HG03439 (cell line): ENCODE data around the gene TNFSF8.
A peak's percentile ranks its signal among the peaks of the same experiment; 100 is the strongest.

Source experiments
- ATAC-seq: cut with Tn5 transposase; IDR thresholded peaks from one replicate; pipeline ENCODE4 v1.9.1; 2021; ENCODE audit warnings: mild to moderate bottlenecking, moderate library complexity; ENCODE audit not compliant: unreplicated experiment

The TNFSF8 gene

GRCh38 chr9:114930056-114930812 lies at the start of gene TNFSF8:
Gene TNFSF8, minus strand, starts transcription at chr9:114930591. Its CDS starts 288 bp downstream, at chr9:114930303.
- ATAC-seq: peak; percentile 75

GRCh38 chr9:114973216-114973615 lies 42.8 kb upstream of the TNFSF8 start:
- no peak for ATAC-seq

GRCh38 chr9:114972510-114973136 lies 42.2 kb upstream of the TNFSF8 start:
- no peak for ATAC-seq

GRCh38 chr9:114969269-114969668 lies 38.9 kb upstream of the TNFSF8 start:
- no peak for ATAC-seq

GRCh38 chr9:114968671-114969070 lies 38.3 kb upstream of the TNFSF8 start:
- ATAC-seq: no peak

GRCh38 chr9:114965564-114965963 lies 35.2 kb upstream of the TNFSF8 start:
- ATAC-seq: no peak

GRCh38 chr9:114962809-114963208 lies 32.4 kb upstream of the TNFSF8 start:
- ATAC-seq: no peak

- ATAC-seq: no peak
Observed at GRCh38 chr9:114960276-114960675, 29.9 kb upstream of the TNFSF8 start.

- no peak for ATAC-seq
Observed at GRCh38 chr9:114958844-114959235, 28.4 kb upstream of the TNFSF8 start.

GRCh38 chr9:114958021-114958843 lies 27.8 kb upstream of the TNFSF8 start:
- no peak for ATAC-seq

- no peak for ATAC-seq
Observed at GRCh38 chr9:114957558-114957957, 27.2 kb upstream of the TNFSF8 start.

GRCh38 chr9:114954956-114955582 lies 24.7 kb upstream of the TNFSF8 start:
- no peak for ATAC-seq

GRCh38 chr9:114953959-114954358 lies 23.6 kb upstream of the TNFSF8 start:
- ATAC-seq: no peak

GRCh38 chr9:114953046-114953445 lies 22.7 kb upstream of the TNFSF8 start:
- no peak for ATAC-seq

- ATAC-seq: no peak
Observed at GRCh38 chr9:114950761-114951160, 20.4 kb upstream of the TNFSF8 start.

- ATAC-seq: no peak
Observed at GRCh38 chr9:114947058-114947457, 16.7 kb upstream of the TNFSF8 start.

- ATAC-seq: no peak
Observed at GRCh38 chr9:114945616-114946412, 15.4 kb upstream of the TNFSF8 start.

- no peak for ATAC-seq
Observed at GRCh38 chr9:114941376-114941775, 11.0 kb upstream of the TNFSF8 start.

GRCh38 chr9:114938687-114939575 lies 8.5 kb upstream of the TNFSF8 start:
- ATAC-seq: no peak
